Testis (tissue), 2 donors: ENCODE measurements around the gene NMNAT3.

ENCODE experiments used
- CTCF ChIP-seq, 3 experiments: fragments of 450-650 bp in 2 of 3; fragments of 200-600 bp in 1 of 3; sonication (generic) in 1 of 3; IDR thresholded peaks; one replicate each; pipeline ENCODE4 v1.5.1; 2016 to 2019; ENCODE audit warnings: antibody characterized with exemption in 3 of 3, mild to moderate bottlenecking in 2 of 3, moderate library complexity in 1 of 3
- POLR2A ChIP-seq: fragments of 450-650 bp; IDR thresholded peaks from one replicate; pipeline ENCODE4 v1.6.1; 2017; ENCODE audit warnings: antibody characterized with exemption, mild to moderate bottlenecking, moderate library complexity

GRCh38 chr3:139555249-139555648, 122.5 kb downstream of the NMNAT3 start:
- TF ChIP-seq POLR2A (no peak), CTCF (IDR thresholded peaks at IDR 0.05) (no peak)
